CD4-positive, alpha-beta T cell (primary cell): ENCODE measurements around the gene IL2RA. TPM values are rescaled to one million over a fixed set of nuclear protein-coding genes. Genes with fewer than 3 reads are reported as not detected.

Source experiments
- ATAC-seq: fragments of 200-7000 bp; cut with Tn5 transposase; one replicate; pipeline ENCODE4 v1.10.0; 2022; ENCODE audit warnings: mild to moderate bottlenecking; ENCODE audit not compliant: poor library complexity
- CTCF ChIA-PET: fragments of 350-600 bp; sonication (Branson Sonifier 250); formaldehyde crosslinking; loops from one replicate; lab custom pipeline; 2021; ENCODE audit warnings: antibody characterized with exemption, inconsistent platforms; lab: Charles Lee
- POLR2A ChIA-PET: fragments of 350-600 bp; sonication (Branson Sonifier 250); formaldehyde crosslinking; loops from one replicate; lab custom pipeline; 2021; ENCODE audit warnings: antibody characterized with exemption, inconsistent platforms; lab: Charles Lee
- DNase-seq, 14 experiments: peaks; one replicate each; pipeline ENCODE4 v3.0.0-alpha.2; 2013 to 2020; ENCODE audit warnings: mixed read lengths in 2 of 14
- H3K27ac ChIP-seq, 2 donors: one replicate each; pipeline versions ENCODE4 v1.5.1 to v1.7.0; 2013; ENCODE audit warnings: low read length in 2 of 2, low read depth in 1 of 2, mild to moderate bottlenecking in 1 of 2
- H3K27me3 ChIP-seq, 2 experiments: 1 replicate in 1 of 2; 2 replicates in 1 of 2; pipeline versions ENCODE4 v1.6.1 to v1.7.0; 2013; ENCODE audit warnings: low read length in 2 of 2, control low read depth in 1 of 2, mild to moderate bottlenecking in 1 of 2, moderate library complexity in 1 of 2; ENCODE audit not compliant: insufficient read depth in 2 of 2, control insufficient read depth in 1 of 2
- H3K36me3 ChIP-seq: one replicate; pipeline ENCODE4 v1.6.1; 2013; ENCODE audit warnings: low read length, control low read depth; ENCODE audit not compliant: insufficient read depth
- H3K4me1 ChIP-seq: one replicate; pipeline ENCODE4 v1.6.1; 2013; ENCODE audit warnings: low read length, control low read depth; ENCODE audit not compliant: insufficient read depth
- H3K4me3 ChIP-seq: one replicate; pipeline ENCODE4 v1.5.1; 2013; ENCODE audit warnings: mild to moderate bottlenecking, low read length, moderate library complexity
- H3K9me3 ChIP-seq, 2 experiments: 1 replicate in 1 of 2; 2 replicates in 1 of 2; pipeline versions ENCODE4 v1.6.1 to v1.7.0; 2013; ENCODE audit warnings: low read length in 2 of 2, mild to moderate bottlenecking in 2 of 2, control low read depth in 1 of 2, moderate library complexity in 1 of 2; ENCODE audit not compliant: control insufficient read depth in 1 of 2, insufficient read depth in 1 of 2
- H3K27ac Mint-ChIP-seq: one replicate; pipeline ENCODE4 v1.8.0; 2020; ENCODE audit warnings: mixed read lengths
- H3K27me3 Mint-ChIP-seq: one replicate; pipeline ENCODE4 v1.8.0; 2021; ENCODE audit warnings: mixed read lengths
- H3K36me3 Mint-ChIP-seq: one replicate; pipeline ENCODE4 v1.8.0; 2021; ENCODE audit warnings: low read depth, mixed read lengths
- H3K4me1 Mint-ChIP-seq: one replicate; pipeline ENCODE4 v1.8.0; 2021; ENCODE audit warnings: low read depth, mixed read lengths
- H3K4me3 Mint-ChIP-seq: one replicate; pipeline ENCODE4 v1.8.0; 2020; ENCODE audit warnings: mild to moderate bottlenecking, mixed read lengths
- H3K9me3 Mint-ChIP-seq: one replicate; pipeline ENCODE4 v1.8.0; 2020; ENCODE audit warnings: mixed read lengths
- CTCF ChIP-seq: fragments of 200-600 bp; IDR thresholded peaks from one replicate; pipeline ENCODE4 v1.8.0; 2022; ENCODE audit warnings: antibody characterized with exemption, mild to moderate bottlenecking
- intact Hi-C, 2 experiments: fragments of 100-400 bp; cut with DNase I in 1 of 2; cut with micrococcal nuclease in 1 of 2; formaldehyde crosslinking; loops; one replicate each; pipeline versions ENCODE4 v1.15.1 to v1.9.0; 2023 to 2025; cut with DNase I, micrococcal nuclease
- total RNA-seq, 174 experiments: library from RNA in 2 of 174; stranded (reverse) in 2 of 174; gene quantifications; one replicate each; pipeline ENCODE4 v1.2.3 and lab custom pipeline; 2021 to 2026

The IL2RA gene
- total RNA-seq, 2 experiments from 2014 or later, result 4.9 to 5.4 TPM

DNA sequence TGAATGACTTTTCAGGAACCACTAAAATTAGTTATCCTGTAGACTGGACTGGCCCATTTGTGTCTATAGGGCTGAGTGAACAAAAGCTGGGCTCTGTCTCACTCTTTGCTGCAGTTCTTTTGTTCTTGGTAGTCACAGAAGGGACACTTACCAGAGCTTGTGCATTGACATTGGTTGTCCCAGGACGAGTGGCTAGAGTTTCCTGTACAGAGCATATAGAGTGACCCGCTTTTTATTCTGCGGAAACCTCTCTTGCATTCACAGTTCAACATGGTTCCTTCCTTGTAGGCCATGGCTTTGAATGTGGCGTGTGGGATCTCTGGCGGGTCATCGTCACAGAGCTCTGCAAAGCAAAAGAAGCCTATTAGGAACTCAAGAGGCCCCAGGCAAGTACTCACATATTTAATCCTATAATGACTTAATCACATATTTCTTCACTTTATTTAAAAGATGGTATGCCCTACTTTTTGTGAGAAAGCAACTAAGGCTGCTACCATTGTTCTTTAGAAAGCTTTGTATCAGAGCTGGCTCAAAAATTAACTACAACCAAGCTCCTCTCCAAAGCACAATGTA is 36.4 kb downstream of the IL2RA start:
- no peaks in the 10 kb centered on the region for H3K27me3 Mint-ChIP-seq
- no peak for ATAC-seq
- no peak for DNase-seq
- peaks cover 19% of the 10 kb centered on the region for H3K4me1 Mint-ChIP-seq
- no peaks in the 10 kb centered on the region for H3K9me3 Mint-ChIP-seq
- H3K27me3 ChIP-seq, result no peaks in the 10 kb centered on the region
- no peak overlapping the region for H3K4me3 ChIP-seq
- peaks cover 48% of the 10 kb centered on the region for H3K36me3 ChIP-seq
- no peak for TF ChIP-seq CTCF
- H3K36me3 Mint-ChIP-seq, result peaks cover 26% of the 10 kb centered on the region
- H3K9me3 ChIP-seq, result no peaks in the 10 kb centered on the region
- H3K4me3 Mint-ChIP-seq, result no peak overlapping the region
- intact Hi-C loops, result no loop called here
- no peak overlapping the region for H3K27ac Mint-ChIP-seq
- H3K27ac ChIP-seq, result no peak overlapping the region
- ChIA-PET CTCF (interaction anchor here (1.0 to 1.4 kb wide), 3 partner anchors 12 to 60 kb away, joined by 3 to 4 read pairs (median 3); no protein-coding TSS in a partner anchor), POLR2A (interaction anchor here (0.6 kb wide), 1 partner anchor 322 kb away, joined by 3 read pairs; no protein-coding TSS in a partner anchor)
- peaks cover 12% of the 10 kb centered on the region for H3K4me1 ChIP-seq

DNA sequence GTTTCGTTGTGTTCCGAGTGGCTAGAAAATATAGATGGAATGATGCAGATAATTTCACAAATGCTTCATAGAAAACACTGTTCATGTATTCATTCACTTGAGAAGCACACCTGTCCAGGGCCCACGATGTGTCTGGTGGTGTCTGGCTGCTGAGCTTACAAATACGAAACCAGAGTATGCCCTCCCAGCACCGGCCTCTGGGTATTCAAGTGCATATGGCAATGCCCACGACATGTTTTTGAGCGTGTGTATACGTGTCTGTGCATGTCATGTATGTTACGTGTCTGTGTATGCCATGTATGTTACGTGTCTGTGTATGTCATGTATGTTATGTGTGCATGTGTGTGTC is 37.9 kb downstream of the IL2RA start:
- Histone ChIP-seq H3K4me1 (peaks cover 12% of the 10 kb centered on the region), H3K27me3 (no peaks in the 10 kb centered on the region), H3K27ac (no peak overlapping the region), H3K9me3 (no peaks in the 10 kb centered on the region), H3K36me3 (peaks cover 58% of the 10 kb centered on the region), H3K4me3 (no peak overlapping the region)
- Mint-ChIP-seq H3K4me3 (no peak overlapping the region), H3K36me3 (peaks cover 29% of the 10 kb centered on the region), H3K9me3 (no peaks in the 10 kb centered on the region), H3K27me3 (no peaks in the 10 kb centered on the region), H3K4me1 (peaks cover 15% of the 10 kb centered on the region), H3K27ac (no peak overlapping the region)
- TF ChIP-seq CTCF, result no peak
- CTCF ChIA-PET, result no interaction called here
- intact Hi-C loops, result no loop called here
- POLR2A ChIA-PET, result interaction anchor here (1.0 kb wide), 1 partner anchor 26 kb away, joined by 5 read pairs; no protein-coding TSS in a partner anchor
- DNase-seq (no peak), ATAC-seq (no peak)

DNA sequence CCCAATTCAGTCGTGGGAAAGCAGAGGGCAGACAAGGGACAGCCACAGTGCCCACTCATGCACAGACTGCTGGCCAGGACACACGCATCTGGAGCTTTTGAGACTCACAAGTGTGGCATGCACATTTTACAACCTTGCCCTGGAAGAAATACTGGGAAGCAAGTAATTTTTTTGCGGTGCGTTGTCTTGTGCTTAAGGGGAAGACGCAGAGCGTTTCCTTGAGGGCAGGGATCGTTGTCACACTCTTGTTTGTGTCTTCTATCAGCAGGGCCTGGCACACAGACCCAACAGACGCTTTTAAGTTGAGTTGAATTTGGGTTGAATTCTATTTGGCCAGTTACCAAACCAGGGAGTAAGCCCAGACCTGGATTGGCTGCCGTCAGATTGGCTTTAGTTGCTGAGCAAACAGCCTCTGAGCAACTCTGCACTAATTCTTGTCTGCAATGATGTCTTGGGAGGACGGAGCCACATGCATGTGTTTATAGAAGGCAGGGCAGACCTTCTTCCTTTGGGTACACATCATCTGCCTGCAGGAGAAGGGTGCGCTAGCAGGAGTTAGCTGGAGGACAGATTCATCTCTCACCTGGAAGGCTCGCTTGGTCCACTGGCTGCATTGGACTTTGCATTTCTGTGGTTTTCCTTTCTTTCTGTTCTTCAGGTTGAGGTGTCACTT is 38.4 kb downstream of the IL2RA start:
- no peak overlapping the region for H3K27ac ChIP-seq
- peaks cover 62% of the 10 kb centered on the region for H3K36me3 ChIP-seq
- no peaks in the 10 kb centered on the region for H3K27me3 ChIP-seq
- Mint-ChIP-seq H3K27ac (no peak overlapping the region), H3K4me3 (no peak overlapping the region), H3K27me3 (no peaks in the 10 kb centered on the region), H3K9me3 (no peaks in the 10 kb centered on the region), H3K36me3 (peaks cover 33% of the 10 kb centered on the region), H3K4me1 (peaks cover 15% of the 10 kb centered on the region)
- no peak overlapping the region for H3K4me3 ChIP-seq
- no peak for DNase-seq
- H3K9me3 ChIP-seq, result no peaks in the 10 kb centered on the region
- TF ChIP-seq CTCF, result no peak
- ChIA-PET POLR2A (interaction anchor here (1.0 kb wide), 1 partner anchor 27 kb away, joined by 5 read pairs; no protein-coding TSS in a partner anchor), CTCF (interaction anchor here (1.2 kb wide), 1 partner anchor 10 kb away, joined by 5 read pairs; no protein-coding TSS in a partner anchor)
- ATAC-seq, result no peak
- intact Hi-C loops, result no loop called here
- H3K4me1 ChIP-seq, result peaks cover 12% of the 10 kb centered on the region
